Activated naive CD4-positive, alpha-beta T cell treated with anti-CD3 and anti-CD28 coated beads, Interleukin-2, amount 50 U/mL, for 72 hours (primary cell): ENCODE data around the gene RASSF7. TPM values are rescaled to one million over a fixed set of nuclear protein-coding genes. Genes with fewer than 3 reads are reported as not detected.
A peak's percentile ranks its signal among the peaks of the same experiment; 100 is the strongest.

Experiments
- ATAC-seq, 2 donors: fragments of 150-1000 bp; cut with Tn5 transposase; 2 replicates each; pipeline ENCODE4 v1.10.0; 2021; ENCODE audit warnings: mild to moderate bottlenecking in 2 of 2, moderate library complexity in 2 of 2
- DNase-seq, 2 donors: peaks; one replicate each; pipeline ENCODE4 v3.0.0; 2021 to 2022; ENCODE audit warnings: low spot score in 2 of 2
- H3K27ac Mint-ChIP-seq, 2 donors: one replicate each; pipeline ENCODE4 v1.8.0; 2022; ENCODE audit warnings: mild to moderate bottlenecking in 2 of 2, mixed read lengths in 2 of 2
- H3K36me3 Mint-ChIP-seq, 2 donors: one replicate each; pipeline ENCODE4 v1.8.0; 2022; ENCODE audit warnings: mixed read lengths in 2 of 2
- H3K9me3 Mint-ChIP-seq, 2 donors: one replicate each; pipeline ENCODE4 v1.8.0; 2022; ENCODE audit warnings: mixed read lengths in 2 of 2
- total RNA-seq, 2 donors: library from RNA; stranded (reverse); gene quantifications; one replicate each; pipeline ENCODE4 v1.2.3, GENCODE V29; 2022

Gene RASSF7
- total RNA-seq, 2 donors from 2014 or later: 13.3 to 17.5 TPM

- H3K9me3 Mint-ChIP-seq: no peaks in the 10 kb centered on the region
- H3K36me3 Mint-ChIP-seq: peaks cover 14% of the 10 kb centered on the region in 2 donors
Measured at GRCh38 chr11:581752-582151, 21.0 kb downstream of the RASSF7 start.

GRCh38 chr11:584287-584686, 23.5 kb downstream of the RASSF7 start:
- peak overlapping the region in 1 of 2 donors; percentile 76 for H3K27ac Mint-ChIP-seq
- H3K9me3 Mint-ChIP-seq: no peaks in the 10 kb centered on the region
- peaks cover 5 to 12% of the 10 kb centered on the region in 2 donors for H3K36me3 Mint-ChIP-seq
- DNase-seq: no peak
- ATAC-seq: no peak

More at GRCh38 chr11:581752-582151, 21.0 kb downstream of the RASSF7 start:
- peak overlapping the region in 1 of 2 donors; percentile 58 for H3K27ac Mint-ChIP-seq
- ATAC-seq: no peak
- DNase-seq: no peak

DNA sequence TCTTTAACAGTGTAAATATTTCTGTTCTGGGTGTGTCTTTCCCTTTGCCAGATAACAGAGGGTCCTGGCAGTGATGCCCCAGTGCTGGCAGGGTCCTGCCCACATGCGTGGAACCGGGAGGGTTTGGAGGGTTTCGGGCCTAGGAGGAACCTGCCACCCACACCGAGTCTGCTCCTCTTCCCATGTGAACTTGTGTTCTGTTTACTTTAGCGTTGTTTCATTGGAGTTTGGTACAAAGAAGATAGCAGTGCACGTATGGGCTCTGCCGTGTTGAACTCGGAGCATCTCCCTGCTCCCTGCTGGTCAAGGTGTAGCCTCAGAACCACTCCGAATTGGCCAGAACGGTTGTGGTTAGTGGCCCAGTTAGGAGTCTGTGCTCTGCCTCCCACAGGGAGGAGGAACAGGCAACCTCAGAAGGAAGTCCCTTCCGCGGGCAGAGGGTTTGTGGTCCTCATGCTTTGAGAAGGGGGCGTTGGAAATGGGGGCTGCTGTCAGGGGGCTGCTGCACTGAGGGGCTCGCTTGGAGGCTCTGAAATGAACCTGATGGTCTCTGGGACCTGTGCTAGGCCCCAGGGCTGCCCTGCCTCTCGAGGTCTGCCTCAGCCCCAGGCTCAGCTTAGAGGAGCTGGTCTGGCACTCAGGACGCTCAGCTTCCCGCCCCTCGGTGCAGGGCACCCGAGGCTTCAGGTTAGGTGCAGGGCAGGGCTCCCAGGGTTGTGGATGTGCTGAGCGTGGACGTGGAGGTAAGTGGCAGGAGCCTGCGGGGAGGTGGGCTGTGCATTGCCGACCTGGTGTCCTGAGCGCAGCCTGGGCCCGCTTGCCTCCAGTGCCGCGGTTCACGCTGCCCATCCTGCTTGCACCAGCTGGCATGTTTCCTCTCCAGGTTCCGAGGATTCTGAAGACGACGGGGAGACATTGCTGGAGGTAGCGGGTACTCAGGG, 25.9 kb downstream of the RASSF7 start:
- peak overlapping the region; percentile 88 to 90 for H3K27ac Mint-ChIP-seq
- DNase-seq (no peak), ATAC-seq (no peak)
- no peaks in the 10 kb centered on the region for H3K9me3 Mint-ChIP-seq
- peaks cover 12 to 14% of the 10 kb centered on the region in 2 donors for H3K36me3 Mint-ChIP-seq

DNA sequence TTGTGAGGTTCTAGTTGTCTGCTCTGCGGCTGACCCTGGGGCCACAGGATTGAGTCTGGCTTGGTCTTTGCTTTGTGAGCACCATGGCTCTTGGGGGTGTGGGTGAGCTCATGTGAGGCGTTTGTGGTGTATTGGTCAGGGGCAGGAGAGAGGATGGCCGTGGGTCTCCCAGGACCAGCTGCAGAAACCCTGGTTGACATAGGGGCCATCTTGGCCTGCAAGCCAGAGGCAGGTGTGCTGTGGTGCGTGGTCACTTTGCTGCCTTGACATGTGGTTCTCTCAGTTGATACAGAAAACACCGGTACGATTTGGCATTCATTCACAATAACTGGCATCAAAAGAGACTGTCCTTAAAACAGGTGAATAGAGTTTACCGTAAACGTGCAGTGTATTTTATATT, 26.8 kb downstream of the RASSF7 start:
- Mint-ChIP-seq H3K36me3 (peaks cover 12 to 15% of the 10 kb centered on the region in 2 donors), H3K9me3 (no peaks in the 10 kb centered on the region), H3K27ac (peak overlapping the region; percentile 88 to 97)
- peak; percentile 36 to 48 for ATAC-seq
- no peak for DNase-seq

DNA sequence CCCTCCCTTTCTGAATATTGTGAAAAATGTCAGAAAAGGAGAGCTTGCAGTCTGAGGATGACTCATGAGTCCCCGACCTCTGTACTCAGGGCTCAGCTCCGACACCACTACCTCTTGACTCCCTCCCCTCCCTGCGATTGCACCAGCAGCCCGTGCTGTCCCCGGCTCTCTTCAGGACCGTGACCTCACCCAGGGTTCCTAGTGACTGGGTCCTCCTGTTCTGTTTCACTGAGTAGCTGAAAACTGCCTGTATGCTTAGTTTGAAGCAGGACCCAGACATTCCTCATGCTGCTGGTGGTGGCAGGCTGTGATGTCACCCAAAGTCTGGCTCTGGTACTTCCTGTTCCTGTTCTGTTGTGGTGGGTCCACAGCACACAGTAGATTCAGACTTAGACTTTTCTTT, 27.2 kb downstream of the RASSF7 start:
- ATAC-seq (peak; percentile 96 to 99), DNase-seq (peak; percentile 68 to 83)
- Mint-ChIP-seq H3K9me3 (no peaks in the 10 kb centered on the region), H3K36me3 (peaks cover 15 to 17% of the 10 kb centered on the region in 2 donors), H3K27ac (peak overlapping the region; percentile 88 to 97)

GRCh38 chr11:589798-590197, 29.0 kb downstream of the RASSF7 start:
- no peak overlapping the region for H3K27ac Mint-ChIP-seq
- ATAC-seq (no peak), DNase-seq (no peak)
- H3K9me3 Mint-ChIP-seq: no peaks in the 10 kb centered on the region
- peaks cover 19 to 28% of the 10 kb centered on the region in 2 donors for H3K36me3 Mint-ChIP-seq

DNA sequence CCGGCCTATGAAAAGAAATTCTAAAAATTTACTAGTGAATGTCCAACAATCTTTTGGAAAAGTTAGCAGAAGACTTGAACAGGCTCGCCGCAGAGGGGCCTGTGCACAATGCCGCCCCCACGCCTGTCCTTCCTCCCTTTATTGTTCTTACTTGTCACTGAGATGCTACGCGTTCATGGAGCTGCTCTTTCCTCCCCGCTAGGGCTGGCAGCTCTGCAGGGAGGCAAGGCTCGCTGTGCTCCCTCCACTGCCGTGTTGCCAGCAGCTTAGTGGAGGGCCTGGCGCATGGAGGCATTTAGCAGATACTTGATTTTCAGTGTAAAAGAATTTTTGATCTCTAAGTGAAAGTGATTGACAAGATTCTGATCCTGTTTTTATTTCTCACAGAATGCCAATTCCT, 30.2 kb downstream of the RASSF7 start:
- H3K36me3 Mint-ChIP-seq: peaks cover 19 to 28% of the 10 kb centered on the region in 2 donors
- H3K9me3 Mint-ChIP-seq: no peaks in the 10 kb centered on the region
- ATAC-seq: no peak
- peak overlapping the region in 1 of 2 donors; percentile 86 for H3K27ac Mint-ChIP-seq
- no peak for DNase-seq

DNA sequence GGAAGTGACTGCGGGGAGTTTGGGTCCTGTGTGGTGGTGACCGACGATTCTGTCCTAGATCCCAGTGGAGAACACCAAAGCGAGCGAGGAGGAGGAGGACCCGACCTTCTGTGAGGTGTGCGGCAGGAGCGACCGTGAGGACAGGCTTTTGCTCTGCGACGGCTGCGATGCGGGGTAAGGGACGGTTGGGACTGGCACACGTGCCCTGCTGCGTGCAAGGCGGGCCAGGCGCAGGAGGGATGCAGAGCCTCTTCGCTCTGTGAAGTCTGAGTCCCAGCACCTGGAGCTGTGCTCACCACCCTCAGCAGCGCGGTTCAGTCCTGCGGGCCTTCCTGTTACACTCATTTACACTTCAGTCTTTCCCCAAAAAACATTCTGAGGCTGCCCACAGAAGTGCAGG, 31.7 kb downstream of the RASSF7 start:
- DNase-seq (no peak), ATAC-seq (no peak)
- Mint-ChIP-seq H3K9me3 (no peaks in the 10 kb centered on the region), H3K27ac (peak overlapping the region in 1 of 2 donors; percentile 36), H3K36me3 (peaks cover 23 to 34% of the 10 kb centered on the region in 2 donors)

- Mint-ChIP-seq H3K27ac (peak overlapping the region in 1 of 2 donors; percentile 19), H3K36me3 (peaks cover 23 to 34% of the 10 kb centered on the region in 2 donors), H3K9me3 (no peaks in the 10 kb centered on the region)
- no peak for DNase-seq
- no peak for ATAC-seq
Measured at GRCh38 chr11:592918-593317, 32.1 kb downstream of the RASSF7 start.

DNA sequence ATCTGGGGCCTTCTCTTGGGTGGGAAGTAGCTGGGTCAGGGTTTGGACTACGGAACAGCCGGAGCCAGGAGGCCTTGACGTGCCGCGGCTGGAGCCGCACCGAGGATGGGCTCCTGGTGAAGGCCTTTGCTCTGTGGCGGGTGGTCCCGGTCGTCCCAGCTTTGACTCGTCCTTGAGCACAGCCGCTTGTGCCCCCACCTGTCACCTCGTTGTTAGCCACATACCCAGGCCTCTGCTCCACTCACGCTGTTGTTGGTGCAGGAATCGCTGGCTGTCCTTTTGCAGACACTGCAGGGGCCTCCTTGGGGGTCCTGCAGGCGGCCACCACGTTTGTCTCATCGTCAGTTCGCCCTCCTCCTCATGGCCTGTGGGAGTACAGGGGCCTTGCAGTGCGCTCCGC, 32.6 kb downstream of the RASSF7 start:
- DNase-seq: no peak
- H3K9me3 Mint-ChIP-seq: no peaks in the 10 kb centered on the region

GRCh38 chr11:595400-595799, 34.6 kb downstream of the RASSF7 start:
- Mint-ChIP-seq H3K9me3 (no peaks in the 10 kb centered on the region), H3K27ac (no peak overlapping the region), H3K36me3 (peaks cover 16 to 24% of the 10 kb centered on the region in 2 donors)
- DNase-seq (no peak), ATAC-seq (no peak)

More for the DNA sequence above, 32.6 kb downstream of the RASSF7 start:
- no peak for ATAC-seq
- H3K36me3 Mint-ChIP-seq: peaks cover 23 to 34% of the 10 kb centered on the region in 2 donors
- H3K27ac Mint-ChIP-seq: peak overlapping the region in 1 of 2 donors; percentile 19

DNA sequence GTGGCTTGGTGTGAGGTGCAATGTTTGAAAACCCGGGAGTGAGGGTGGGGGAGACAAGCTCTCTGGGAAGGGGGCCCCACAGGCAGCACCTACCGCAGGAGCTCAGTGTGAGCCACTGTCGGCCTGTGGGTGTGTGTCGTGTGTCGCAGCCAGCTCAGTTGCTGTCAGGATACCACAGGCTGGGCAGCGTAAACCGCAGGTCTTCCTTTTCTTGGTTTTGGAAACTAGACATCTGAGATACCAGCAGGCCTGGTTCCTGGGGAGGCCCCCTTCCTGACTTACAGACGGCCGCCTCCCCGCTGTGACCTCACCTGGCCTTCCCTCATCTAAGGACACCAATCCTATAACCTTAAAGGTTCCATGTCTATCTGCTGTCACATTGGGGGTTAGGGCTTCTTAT, 35.6 kb downstream of the RASSF7 start:
- Mint-ChIP-seq H3K36me3 (peaks cover 16 to 24% of the 10 kb centered on the region in 2 donors), H3K9me3 (no peaks in the 10 kb centered on the region), H3K27ac (peak overlapping the region in 1 of 2 donors; percentile 21)
- DNase-seq (no peak), ATAC-seq (peak in 1 of 2 donors; percentile 66)

DNA sequence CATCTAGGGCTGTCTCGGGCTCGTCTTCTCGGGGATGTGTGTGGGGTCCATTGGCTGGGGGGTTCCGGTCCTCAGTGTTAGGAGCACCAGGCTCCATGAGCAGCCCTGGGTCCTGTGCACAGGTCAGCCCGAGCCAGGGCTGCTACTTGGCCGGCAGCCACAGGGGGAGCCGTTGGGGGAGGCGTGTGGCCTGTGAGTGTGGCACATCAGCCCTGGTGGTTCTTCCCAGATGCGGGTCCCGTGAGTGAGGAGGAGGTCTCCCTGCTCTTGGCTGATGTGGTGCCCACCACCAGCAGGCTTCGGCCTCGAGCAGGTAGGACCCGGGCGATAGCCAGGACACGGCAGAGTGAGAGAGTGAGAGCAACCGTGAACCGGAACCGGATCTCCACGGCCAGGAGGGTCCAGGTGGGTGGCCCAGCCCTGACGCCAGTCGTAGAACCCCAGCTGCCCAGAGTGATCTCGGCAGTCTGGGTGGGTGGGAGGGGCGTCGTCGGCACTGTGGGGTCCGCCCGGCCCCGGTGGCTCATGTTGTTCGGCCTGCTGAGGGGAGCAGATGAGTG, 36.5 kb downstream of the RASSF7 start:
- Mint-ChIP-seq H3K27ac (peak overlapping the region; percentile 21 to 87), H3K9me3 (no peaks in the 10 kb centered on the region), H3K36me3 (peaks cover 14 to 21% of the 10 kb centered on the region in 2 donors)
- DNase-seq (no peak), ATAC-seq (peak in 1 of 2 donors; percentile 38)

- ATAC-seq (no peak), DNase-seq (no peak)
- Mint-ChIP-seq H3K27ac (no peak overlapping the region), H3K9me3 (no peaks in the 10 kb centered on the region), H3K36me3 (peaks cover 7 to 16% of the 10 kb centered on the region in 2 donors)
Measured at GRCh38 chr11:598005-598680, 37.4 kb downstream of the RASSF7 start.

GRCh38 chr11:601573-602245, 40.9 kb downstream of the RASSF7 start:
- H3K27ac Mint-ChIP-seq: no peak overlapping the region
- peaks cover 0 to 7% of the 10 kb centered on the region in 2 donors for H3K36me3 Mint-ChIP-seq
- ATAC-seq: no peak
- no peak for DNase-seq
- H3K9me3 Mint-ChIP-seq: no peaks in the 10 kb centered on the region

- no peak overlapping the region for H3K27ac Mint-ChIP-seq
- ATAC-seq: no peak
- peaks cover 0 to 8% of the 10 kb centered on the region in 2 donors for H3K36me3 Mint-ChIP-seq
- DNase-seq: no peak
- no peaks in the 10 kb centered on the region for H3K9me3 Mint-ChIP-seq
Measured at GRCh38 chr11:603154-603553, 42.4 kb downstream of the RASSF7 start.
